ENCODE results near the gene GARRE1.

- no peak for TF ChIP-seq CTCF (IDR thresholded peaks at IDR 0.05)
- TF ChIP-seq EP300 (IDR thresholded peaks at IDR 0.05): no peak
These were observed 7.2 kb downstream of the GARRE1 start for GRCh38 chr19:34261334-34262109.

All from ovary (tissue), 3 donors.